A549 (cell line): ENCODE data around the gene BCR. TPM values are rescaled to one million over a fixed set of nuclear protein-coding genes. Genes with fewer than 3 reads are reported as not detected.

ENCODE experiments used
- ATAC-seq, 2 experiments: fragments of 200-7000 bp in 1 of 2; fragments of >200 bp in 1 of 2; cut with Nextera tagmentation in 1 of 2; cut with Tn5 transposase in 1 of 2; 3 replicates each; pipeline versions ENCODE4 v1.8.0 to v1.9.1; 2018 to 2020; ENCODE audit warnings: mild to moderate bottlenecking in 1 of 2, moderate library complexity in 1 of 2
- CTCF ChIA-PET: fragments of 300-600 bp; sonication (Branson Sonifier 250); formaldehyde crosslinking; extraction: SDS; loops from one replicate; lab custom pipeline; 2021; ENCODE audit warnings: antibody characterized with exemption, inconsistent platforms; lab: Yijun Ruan, JAX
- POLR2A ChIA-PET: fragments of 350-600 bp; formaldehyde crosslinking; extraction: SDS; loops from one replicate; lab custom pipeline; 2021; ENCODE audit warnings: antibody characterized with exemption, inconsistent platforms; lab: Yijun Ruan, JAX
- DNase-seq, 2 experiments: peaks; one replicate each; pipeline versions ENCODE4 v3.0.0 to v3.0.0-alpha.2; 2011 to 2016; ENCODE audit warnings: low read depth in 1 of 2, low spot score in 1 of 2
- FAIRE-seq: peaks from 2 replicates; lab custom pipeline; 2011; peaks lifted over from hg19 to GRCh38; lab: Jason Lieb, UNC
- H3K27ac ChIP-seq, 2 experiments: fragments of >200 bp; sonication (Bioruptor Twin); formaldehyde crosslinking; 3 replicates each; pipeline ENCODE4 v1.5.1; 2016 to 2017
- H3K4me1 ChIP-seq: fragments of >200 bp; sonication (Bioruptor Twin); formaldehyde crosslinking; 3 replicates; pipeline ENCODE4 v1.6.1; 2016
- H3K4me2 ChIP-seq: fragments of >200 bp; sonication (Bioruptor Twin); formaldehyde crosslinking; 3 replicates; pipeline ENCODE4 v1.6.1; 2016
- H3K4me3 ChIP-seq: fragments of >200 bp; sonication (Bioruptor Twin); formaldehyde crosslinking; 3 replicates; pipeline ENCODE4 v1.5.1; 2016
- H3K9me3 ChIP-seq: fragments of >200 bp; sonication (Bioruptor Twin); formaldehyde crosslinking; 3 replicates; pipeline ENCODE4 v1.6.1; 2016
- BCL3 ChIP-seq: fragments of >200 bp; sonication (Bioruptor Twin); formaldehyde crosslinking; IDR thresholded peaks from 3 replicates; pipeline ENCODE4 v1.6.1; 2016
- BHLHE40 ChIP-seq: IDR thresholded peaks from 2 replicates; pipeline ENCODE4 v1.6.1; 2012; ENCODE audit warnings: low read depth, low read length, inconsistent platforms
- CBX2 ChIP-seq: fragments of 200-600 bp; sonication (generic); IDR thresholded peaks from 2 replicates; pipeline ENCODE4 v1.6.1; 2016; ENCODE audit warnings: low read depth, mild to moderate bottlenecking, borderline replicate concordance
- CBX8 ChIP-seq: fragments of 200-600 bp; sonication (generic); IDR thresholded peaks from 2 replicates; pipeline ENCODE4 v1.6.1; 2016
- ELK1 ChIP-seq: fragments of 150-350 bp; IDR thresholded peaks from 2 replicates; pipeline ENCODE4 v1.6.1; 2014; ENCODE audit warnings: low read depth, mild to moderate bottlenecking, low read length
- ESRRA ChIP-seq: fragments of 150-350 bp; IDR thresholded peaks from 2 replicates; pipeline ENCODE4 v1.6.1; 2014; ENCODE audit warnings: mild to moderate bottlenecking, low read length, borderline replicate concordance
- HES2 ChIP-seq: fragments of >200 bp; sonication (Bioruptor Twin); formaldehyde crosslinking; IDR thresholded peaks from 2 replicates; pipeline ENCODE4 v1.6.1; 2016
- HEYL ChIP-seq: fragments of 250-450 bp; sonication (Bioruptor Pico); IDR thresholded peaks from 2 replicates; pipeline ENCODE4 v1.8.0; 2021; ENCODE audit warnings: mild to moderate bottlenecking, moderate library complexity
- HMGXB4 ChIP-seq: fragments of 250-450 bp; sonication (Bioruptor Pico); IDR thresholded peaks from 2 replicates; pipeline ENCODE4 v1.5.0; 2021; ENCODE audit warnings: mild to moderate bottlenecking, moderate library complexity, borderline replicate concordance
- HOXB13 ChIP-seq: fragments of 250-450 bp; sonication (Bioruptor Pico); IDR thresholded peaks from 2 replicates; pipeline ENCODE4 v1.5.0; 2020; ENCODE audit warnings: low read depth, mild to moderate bottlenecking, moderate library complexity
- MAZ ChIP-seq: fragments of 150-350 bp; IDR thresholded peaks from 2 replicates; pipeline ENCODE4 v1.6.1; 2014; ENCODE audit warnings: antibody characterized with exemption, low read depth, low read length, borderline replicate concordance
- MYC ChIP-seq: IDR thresholded peaks from 2 replicates; pipeline ENCODE4 v1.6.1; 2012; ENCODE audit warnings: mild to moderate bottlenecking, inconsistent platforms, low read length, improper control_type of control experiment, borderline replicate concordance
- NR3C1 ChIP-seq: fragments of >200 bp; sonication (Bioruptor Twin); formaldehyde crosslinking; IDR thresholded peaks from 3 replicates; pipeline ENCODE4 v1.6.1; 2017
- PBX3 ChIP-seq: IDR thresholded peaks from 2 replicates; pipeline ENCODE4 v1.6.1; 2012
- PHF8 ChIP-seq: fragments of 200-600 bp; sonication (generic); IDR thresholded peaks from 2 replicates; pipeline ENCODE4 v1.6.1; 2016; ENCODE audit warnings: low read depth, mild to moderate bottlenecking, antibody characterized with exemption, moderate library complexity, borderline replicate concordance
- POLR2A ChIP-seq: IDR thresholded peaks from 2 replicates; pipeline ENCODE4 v1.6.1; 2012; ENCODE audit warnings: mild to moderate bottlenecking, low read length
- POLR2AphosphoS2 ChIP-seq: conservative IDR thresholded peaks from 2 replicates; pipeline ENCODE4 v1.6.1; 2012; ENCODE audit warnings: low read length, improper control_type of control experiment, inconsistent platforms
- RAD21 ChIP-seq, 2 experiments: fragments of >200 bp in 1 of 2; sonication (Bioruptor Twin) in 1 of 2; formaldehyde crosslinking in 1 of 2; IDR thresholded peaks in 1 of 2; conservative IDR thresholded peaks in 1 of 2; 2 replicates in 1 of 2; 3 replicates in 1 of 2; pipeline ENCODE4 v1.6.1; 2012 to 2018; ENCODE audit warnings: inconsistent platforms in 1 of 2
- RARB ChIP-seq: fragments of 250-450 bp; sonication (Bioruptor Pico); IDR thresholded peaks from 2 replicates; pipeline ENCODE4 v1.8.0; 2021; ENCODE audit warnings: mild to moderate bottlenecking, moderate library complexity
- RNF2 ChIP-seq: fragments of 200-600 bp; sonication (generic); IDR thresholded peaks from 2 replicates; pipeline ENCODE4 v1.6.1; 2016; ENCODE audit warnings: low read depth, mild to moderate bottlenecking, antibody characterized with exemption, moderate library complexity, borderline replicate concordance
- ZSCAN20 ChIP-seq: fragments of 250-450 bp; sonication (Bioruptor Pico); IDR thresholded peaks from 2 replicates; pipeline ENCODE4 v1.8.0; 2022; ENCODE audit warnings: mild to moderate bottlenecking, moderate library complexity
- WGBS: methylation state at CpG from one replicate; pipeline ENCODE4 v1.1.6; 2017; ENCODE audit errors: missing lambda C conversion rate; 5-methylcytosine and 5-hydroxymethylcytosine counted together
- polyA plus RNA-seq, 4 experiments: library from polyadenylated mRNA; depleted of rRNA in 3 of 4; stranded (reverse); fragments of >200 nt; fragmentation: RNase III in 1 of 4; extraction: RNeasy Plus Mini Kit Qiagen cat#74134 plus additional on column Dnase treatment in 1 of 4; gene quantifications; 2 replicates in 3 of 4; 3 replicates in 1 of 4; pipeline ENCODE4 v1.2.3, GENCODE V29; 2011 to 2017

The BCR gene
- polyA plus RNA-seq, 2 of the 4 experiments (the other 2 are of a cell fraction): 14.7 to 16.4 TPM

GRCh38 chr22:23253475-23254055 lies 73.3 kb downstream of the BCR start:
- H3K4me2 ChIP-seq: no peak overlapping the region
- ATAC-seq (no peak), DNase-seq (no peak), FAIRE-seq (no peak)
- TF ChIP-seq CBX2: no peak
- TF ChIP-seq PBX3: no peak
- TF ChIP-seq MAZ: no peak
- TF ChIP-seq RAD21 (conservative IDR thresholded peaks at IDR 0.05 in 1 of 2, IDR thresholded peaks at IDR 0.05 in 1 of 2): no peak
- TF ChIP-seq POLR2AphosphoS2: no peak
- TF ChIP-seq HEYL (CRISPR knock-in tag): no peak
- no peak for TF ChIP-seq HMGXB4 (CRISPR knock-in tag)
- TF ChIP-seq BCL3: no peak
- TF ChIP-seq NR3C1: no peak
- no peak for TF ChIP-seq CBX8
- TF ChIP-seq RNF2: no peak
- TF ChIP-seq BHLHE40: no peak
- TF ChIP-seq RARB (CRISPR knock-in tag): no peak
- H3K27ac ChIP-seq: no peak overlapping the region
- 85% methylated on average over 14 of the region's 19 CpGs for WGBS
- ChIA-PET CTCF (interaction anchor here (1.7 to 2.2 kb wide), 2 partner anchors 14 to 28 kb away, joined by 4 to 5 read pairs; no protein-coding TSS in a partner anchor), POLR2A (no interaction called here)
- H3K9me3 ChIP-seq: no peaks in the 10 kb centered on the region
- peaks cover 17% of the 10 kb centered on the region for H3K4me1 ChIP-seq
- no peak overlapping the region for H3K4me3 ChIP-seq

GRCh38 chr22:23255506-23256170 lies 75.3 kb downstream of the BCR start:
- ATAC-seq: no peak
- Histone ChIP-seq H3K4me2 (no peak overlapping the region), H3K4me3 (no peak overlapping the region), H3K4me1 (peaks cover 17% of the 10 kb centered on the region), H3K27ac (no peak overlapping the region), H3K9me3 (no peaks in the 10 kb centered on the region)
- DNase-seq: no peak
- TF ChIP-seq ELK1 (no peak), NR3C1 (no peak), HES2 (no peak), ZSCAN20 (CRISPR knock-in tag) (no peak), MYC (no peak), PHF8 (no peak), ESRRA (no peak), POLR2A (no peak), HOXB13 (CRISPR knock-in tag) (no peak)
- POLR2A ChIA-PET: no interaction called here
- WGBS: 84% methylated on average over 5 of the region's 8 CpGs
- CTCF ChIA-PET: interaction anchor here (1.0 to 1.9 kb wide), 3 partner anchors 26 to 90 kb away, joined by 3 to 5 read pairs (median 3); no protein-coding TSS in a partner anchor
- no peak for FAIRE-seq
